Measurements from ENCODE around the gene WHAMM.
A peak's percentile ranks its signal among the peaks of the same experiment; 100 is the strongest.

The WHAMM gene

DNA sequence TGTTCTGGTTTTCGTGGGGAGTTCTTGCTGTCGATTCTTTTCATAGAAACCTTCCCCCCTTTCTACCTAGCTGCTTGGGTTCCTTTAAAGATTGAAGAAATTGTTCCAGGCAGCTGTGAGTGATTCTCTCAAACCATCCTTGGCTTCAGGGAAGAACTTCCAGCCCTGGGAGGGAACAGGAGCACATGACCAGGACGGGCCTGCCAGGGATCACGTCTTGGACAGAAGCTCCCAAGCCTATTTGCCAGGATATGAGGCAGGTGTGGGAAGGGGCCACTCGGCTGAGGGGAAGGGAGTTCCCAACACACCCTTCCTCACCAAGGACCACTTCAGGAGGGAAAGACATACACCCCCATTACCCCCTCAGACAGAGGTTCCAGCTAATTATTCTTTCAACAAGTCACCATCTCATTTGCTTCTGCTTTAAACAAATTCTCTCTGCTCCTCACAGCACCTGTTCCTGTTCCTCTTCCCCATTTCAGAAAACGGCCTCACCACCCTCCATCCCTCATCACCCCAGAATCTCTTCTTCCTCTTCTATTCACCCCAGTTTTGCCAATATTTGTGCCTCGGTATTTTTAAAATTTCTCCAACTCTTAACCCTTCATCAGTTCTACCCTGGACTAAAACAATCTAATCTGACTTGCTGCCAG, 62.5 kb downstream of the WHAMM start:
- no peak for DNase-seq

GRCh38 chr15:82873000-82873680, 63.7 kb downstream of the WHAMM start:
- no peak for DNase-seq

DNA sequence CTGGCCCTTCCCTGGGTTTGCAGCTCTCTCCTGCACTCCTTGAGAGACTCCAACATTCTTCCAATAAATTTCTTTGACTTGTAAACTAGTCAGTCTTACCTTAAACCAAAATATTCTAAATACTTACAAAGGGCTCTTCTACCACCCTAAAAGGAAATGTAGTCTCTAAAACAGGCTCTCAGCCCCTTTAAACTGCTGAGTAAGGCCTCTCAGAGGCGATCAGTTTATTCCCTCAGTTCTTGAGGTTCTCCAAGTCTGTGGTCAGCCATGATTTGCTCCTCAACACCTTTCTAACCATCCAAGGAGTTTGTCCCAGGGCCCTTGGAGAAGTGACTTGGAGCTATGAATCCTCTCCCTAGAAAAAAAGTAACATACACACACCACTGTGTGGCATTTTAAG, 64.8 kb downstream of the WHAMM start:
- DNase-seq = no peak

DNA sequence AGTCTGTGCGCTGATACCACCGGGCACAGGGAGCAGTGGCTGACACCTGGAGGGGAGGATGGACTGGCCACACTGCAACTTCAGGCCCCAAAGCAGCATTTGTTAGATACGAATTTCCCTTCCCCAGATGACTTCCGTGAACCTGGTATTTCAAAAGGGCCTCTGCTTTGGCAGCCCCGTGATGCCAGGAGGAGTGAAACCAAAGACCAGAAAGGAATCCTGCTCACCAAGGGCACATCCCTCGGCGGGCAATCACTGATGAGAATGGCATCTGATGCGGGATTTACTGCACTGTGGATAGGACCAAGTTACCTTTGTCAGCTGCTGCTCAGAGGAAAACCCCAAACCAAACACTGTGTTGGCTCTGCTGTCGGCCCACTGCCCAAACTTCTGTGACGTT, 65.5 kb downstream of the WHAMM start:
- no peak for DNase-seq

DNA sequence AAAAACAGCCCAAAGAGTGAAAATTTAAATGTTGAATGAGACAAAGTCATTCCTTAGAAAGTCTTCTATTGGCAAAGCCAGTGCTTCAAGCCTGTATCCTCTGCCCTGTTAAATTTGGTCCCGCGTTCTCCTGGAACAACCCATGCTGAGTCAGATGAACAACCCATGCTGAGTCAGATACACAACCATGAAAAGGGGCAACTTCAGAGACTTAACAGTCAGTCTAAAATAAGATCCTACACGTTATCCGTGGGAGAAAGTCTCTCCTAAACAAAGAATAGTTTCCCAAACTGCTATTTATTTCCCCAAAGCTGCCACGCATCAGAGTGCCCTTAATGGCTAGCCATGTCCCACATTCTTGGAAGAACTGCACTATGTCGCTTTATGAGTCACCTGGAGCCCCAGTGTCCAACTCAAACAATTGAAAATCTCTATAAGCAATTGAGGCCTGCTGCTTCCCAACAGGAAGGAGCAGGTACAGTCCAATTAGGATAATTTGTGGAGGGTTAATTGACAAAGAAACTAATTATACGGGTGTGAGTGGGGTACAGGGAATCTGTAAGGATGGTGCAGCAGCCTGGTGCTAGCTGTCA, 66.1 kb downstream of the WHAMM start:
- DNase-seq = peak; percentile 52

GRCh38 chr15:82877825-82878224, 68.4 kb downstream of the WHAMM start:
- no peak for DNase-seq

GRCh38 chr15:82878325-82878724, 68.9 kb downstream of the WHAMM start:
- DNase-seq = no peak

- DNase-seq = no peak
These were observed 71.3 kb downstream of the WHAMM start for GRCh38 chr15:82880704-82881103.

GRCh38 chr15:82881747-82882146, 72.3 kb downstream of the WHAMM start:
- no peak for DNase-seq

GRCh38 chr15:82882273-82882928, 73.0 kb downstream of the WHAMM start:
- DNase-seq = no peak
